HL-60 (cell line): Measurements from ENCODE around the gene ASB7.

ENCODE experiments used
- DNase-seq, 2 experiments: peaks; one replicate each; pipeline ENCODE4 v3.0.0-alpha.2; 2010 to 2020; ENCODE audit warnings: low read depth in 1 of 2, low spot score in 1 of 2
- H3K27ac ChIP-seq: fragments of 250-450 bp; sonication (Bioruptor Pico); replicated peaks from 2 replicates; pipeline ENCODE4 v1.5.1; 2020; ENCODE audit warnings: mild to moderate bottlenecking, moderate library complexity
- H3K27me3 ChIP-seq: fragments of 250-450 bp; sonication (Bioruptor Pico); 2 replicates; pipeline ENCODE4 v1.5.1; 2021; ENCODE audit warnings: mild to moderate bottlenecking, moderate library complexity; ENCODE audit not compliant: insufficient read depth, poor library complexity, severe bottlenecking
- H3K4me3 ChIP-seq: replicated peaks from 2 replicates; pipeline ENCODE4 v1.5.1; 2011; ENCODE audit warnings: mild to moderate bottlenecking, control low read depth, low read length; ENCODE audit not compliant: insufficient read depth
- GABPA ChIP-seq: IDR thresholded peaks from 2 replicates; pipeline ENCODE4 v1.6.1; 2012; ENCODE audit warnings: low read depth
- POLR2AphosphoS5 ChIP-seq: IDR thresholded peaks from 2 replicates; pipeline ENCODE4 v1.6.1; 2012; ENCODE audit warnings: low read depth
- SPI1 ChIP-seq: IDR thresholded peaks from 2 replicates; pipeline ENCODE4 v1.6.1; 2012; ENCODE audit warnings: low read depth, mild to moderate bottlenecking, borderline replicate concordance
- TF ChIP-seq, protein P1 (sequence below): IDR thresholded peaks from 2 replicates; pipeline ENCODE4 v1.6.1; 2012; ENCODE audit warnings: low read depth; ENCODE audit not compliant: insufficient replicate concordance
- TF ChIP-seq, protein P2 (sequence below): IDR thresholded peaks from one replicate; pipeline ENCODE4 v1.5.1; 2011; ENCODE audit warnings: low read length, control low read depth, inconsistent platforms; ENCODE audit not compliant: insufficient read depth

The ASB7 gene

DNA sequence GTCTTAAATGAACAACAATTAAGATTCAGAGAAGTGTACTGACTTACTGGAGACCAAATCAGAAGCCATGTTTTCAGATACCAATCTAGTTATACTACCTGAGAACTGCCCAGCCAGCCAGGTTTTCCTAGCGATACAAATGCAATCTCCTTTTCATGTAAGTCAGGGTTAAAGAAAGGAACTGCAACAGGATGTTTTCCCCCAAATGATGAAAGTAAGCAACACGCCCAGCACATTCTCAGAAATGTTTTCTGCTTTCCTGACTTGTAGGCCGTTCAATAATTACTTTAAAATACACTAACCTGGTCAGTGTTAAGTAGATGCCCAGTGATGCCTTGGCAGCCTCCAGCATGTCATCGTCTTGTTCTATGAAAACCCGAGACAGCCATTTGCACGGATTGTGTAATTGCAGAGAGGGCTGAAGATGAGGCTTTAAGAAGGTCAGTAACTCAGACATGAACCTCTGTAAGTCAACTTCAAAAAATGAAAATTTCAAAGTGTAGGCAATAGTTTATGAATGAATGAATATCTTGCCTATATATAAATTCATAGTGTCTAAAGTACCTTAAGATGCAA, 30.7 kb upstream of the ASB7 start:
- H3K27me3 ChIP-seq = no peaks in the 10 kb centered on the region
- no peak overlapping the region for H3K27ac ChIP-seq
- DNase-seq = no peak
- TF ChIP-seq, protein P1, sequence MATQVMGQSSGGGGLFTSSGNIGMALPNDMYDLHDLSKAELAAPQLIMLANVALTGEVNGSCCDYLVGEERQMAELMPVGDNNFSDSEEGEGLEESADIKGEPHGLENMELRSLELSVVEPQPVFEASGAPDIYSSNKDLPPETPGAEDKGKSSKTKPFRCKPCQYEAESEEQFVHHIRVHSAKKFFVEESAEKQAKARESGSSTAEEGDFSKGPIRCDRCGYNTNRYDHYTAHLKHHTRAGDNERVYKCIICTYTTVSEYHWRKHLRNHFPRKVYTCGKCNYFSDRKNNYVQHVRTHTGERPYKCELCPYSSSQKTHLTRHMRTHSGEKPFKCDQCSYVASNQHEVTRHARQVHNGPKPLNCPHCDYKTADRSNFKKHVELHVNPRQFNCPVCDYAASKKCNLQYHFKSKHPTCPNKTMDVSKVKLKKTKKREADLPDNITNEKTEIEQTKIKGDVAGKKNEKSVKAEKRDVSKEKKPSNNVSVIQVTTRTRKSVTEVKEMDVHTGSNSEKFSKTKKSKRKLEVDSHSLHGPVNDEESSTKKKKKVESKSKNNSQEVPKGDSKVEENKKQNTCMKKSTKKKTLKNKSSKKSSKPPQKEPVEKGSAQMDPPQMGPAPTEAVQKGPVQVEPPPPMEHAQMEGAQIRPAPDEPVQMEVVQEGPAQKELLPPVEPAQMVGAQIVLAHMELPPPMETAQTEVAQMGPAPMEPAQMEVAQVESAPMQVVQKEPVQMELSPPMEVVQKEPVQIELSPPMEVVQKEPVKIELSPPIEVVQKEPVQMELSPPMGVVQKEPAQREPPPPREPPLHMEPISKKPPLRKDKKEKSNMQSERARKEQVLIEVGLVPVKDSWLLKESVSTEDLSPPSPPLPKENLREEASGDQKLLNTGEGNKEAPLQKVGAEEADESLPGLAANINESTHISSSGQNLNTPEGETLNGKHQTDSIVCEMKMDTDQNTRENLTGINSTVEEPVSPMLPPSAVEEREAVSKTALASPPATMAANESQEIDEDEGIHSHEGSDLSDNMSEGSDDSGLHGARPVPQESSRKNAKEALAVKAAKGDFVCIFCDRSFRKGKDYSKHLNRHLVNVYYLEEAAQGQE = no peak
- TF ChIP-seq, protein P2, sequence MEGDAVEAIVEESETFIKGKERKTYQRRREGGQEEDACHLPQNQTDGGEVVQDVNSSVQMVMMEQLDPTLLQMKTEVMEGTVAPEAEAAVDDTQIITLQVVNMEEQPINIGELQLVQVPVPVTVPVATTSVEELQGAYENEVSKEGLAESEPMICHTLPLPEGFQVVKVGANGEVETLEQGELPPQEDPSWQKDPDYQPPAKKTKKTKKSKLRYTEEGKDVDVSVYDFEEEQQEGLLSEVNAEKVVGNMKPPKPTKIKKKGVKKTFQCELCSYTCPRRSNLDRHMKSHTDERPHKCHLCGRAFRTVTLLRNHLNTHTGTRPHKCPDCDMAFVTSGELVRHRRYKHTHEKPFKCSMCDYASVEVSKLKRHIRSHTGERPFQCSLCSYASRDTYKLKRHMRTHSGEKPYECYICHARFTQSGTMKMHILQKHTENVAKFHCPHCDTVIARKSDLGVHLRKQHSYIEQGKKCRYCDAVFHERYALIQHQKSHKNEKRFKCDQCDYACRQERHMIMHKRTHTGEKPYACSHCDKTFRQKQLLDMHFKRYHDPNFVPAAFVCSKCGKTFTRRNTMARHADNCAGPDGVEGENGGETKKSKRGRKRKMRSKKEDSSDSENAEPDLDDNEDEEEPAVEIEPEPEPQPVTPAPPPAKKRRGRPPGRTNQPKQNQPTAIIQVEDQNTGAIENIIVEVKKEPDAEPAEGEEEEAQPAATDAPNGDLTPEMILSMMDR = no peak
- TF ChIP-seq SPI1 = no peak
- TF ChIP-seq POLR2AphosphoS5 = no peak
- TF ChIP-seq GABPA = no peak
- no peak overlapping the region for H3K4me3 ChIP-seq

DNA sequence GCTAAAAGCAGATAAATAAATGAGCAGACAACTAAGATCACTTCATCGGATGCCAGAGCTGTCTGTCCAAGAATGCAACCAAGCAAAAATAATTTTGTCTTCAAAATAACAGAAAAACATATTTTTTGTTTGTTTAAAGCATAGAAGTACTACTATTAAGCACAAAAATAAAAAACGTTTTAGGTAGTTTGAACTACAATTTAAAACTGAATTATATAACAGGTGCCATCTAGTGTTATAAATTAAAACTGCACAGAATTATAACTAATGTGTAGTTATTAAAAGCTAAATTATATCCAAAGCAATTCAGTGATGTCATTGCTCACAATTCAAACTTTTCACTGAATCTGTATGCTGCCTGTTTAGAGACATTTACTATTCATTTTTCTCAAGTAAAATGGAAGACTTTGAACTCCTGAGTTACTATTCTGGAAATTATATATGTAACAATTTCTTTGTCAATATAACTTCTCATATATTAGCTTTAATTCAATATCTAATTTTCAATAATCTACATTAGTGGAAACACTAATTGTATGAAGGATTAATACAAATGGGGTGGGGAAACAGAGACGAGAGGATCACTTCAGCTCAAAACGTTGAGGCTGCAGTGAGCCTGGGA, 29.9 kb upstream of the ASB7 start:
- DNase-seq = no peak
- TF ChIP-seq, protein P2 = peak; percentile 12
- TF ChIP-seq, protein P1 = no peak
- Histone ChIP-seq H3K27me3 (no peaks in the 10 kb centered on the region), H3K27ac (no peak overlapping the region), H3K4me3 (no peak overlapping the region)

DNA sequence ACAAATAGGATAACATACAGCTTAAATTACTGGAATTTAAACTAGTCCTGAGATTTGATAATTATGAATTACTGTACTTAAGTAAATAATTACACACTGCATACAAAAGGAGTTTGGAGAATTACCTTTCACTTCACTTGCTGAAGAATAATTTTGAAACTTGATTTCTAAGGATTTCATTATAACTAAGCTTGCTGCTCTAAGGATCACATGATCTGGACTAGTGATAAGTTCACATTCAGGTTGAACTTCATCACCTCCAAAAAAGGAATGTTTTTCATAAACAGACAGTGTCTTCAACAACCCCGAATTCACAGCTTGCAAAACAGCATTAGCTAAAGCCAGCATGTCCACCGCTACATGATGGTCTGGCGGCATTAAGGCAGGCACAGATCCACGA, 28.9 kb upstream of the ASB7 start:
- Histone ChIP-seq H3K4me3 (no peak overlapping the region), H3K27ac (no peak overlapping the region), H3K27me3 (no peaks in the 10 kb centered on the region)
- TF ChIP-seq, protein P1 = no peak
- TF ChIP-seq GABPA = no peak
- TF ChIP-seq, protein P2 = no peak
- no peak for TF ChIP-seq POLR2AphosphoS5
- no peak for TF ChIP-seq SPI1
- DNase-seq = no peak
